ENCODE measurements around the gene MED15.

The MED15 gene

GRCh38 chr22:20582520-20583361 lies 75.3 kb downstream of the MED15 start:
- peaks cover 30% of the 10 kb centered on the region for H3K4me1 Mint-ChIP-seq
- DNase-seq = no peak
- H3K9me3 Mint-ChIP-seq = no peaks in the 10 kb centered on the region

GRCh38 chr22:20583471-20583922 lies 76.1 kb downstream of the MED15 start:
- Mint-ChIP-seq H3K27me3 (no peaks in the 10 kb centered on the region), H3K4me1 (peaks cover 29% of the 10 kb centered on the region), H3K27ac (no peak overlapping the region), H3K9me3 (no peaks in the 10 kb centered on the region), H3K4me3 (no peak overlapping the region)
- DNase-seq (no peak), ATAC-seq (no peak)

More at GRCh38 chr22:20582520-20583361, 75.3 kb downstream of the MED15 start:
- no peaks in the 10 kb centered on the region for H3K27me3 Mint-ChIP-seq
- H3K27ac Mint-ChIP-seq = peak overlapping the region in 1 of 2 donors; percentile 72
- no peak overlapping the region for H3K4me3 Mint-ChIP-seq
- peak; percentile 13 for ATAC-seq

GRCh38 chr22:20584029-20584871 lies 76.8 kb downstream of the MED15 start:
- Mint-ChIP-seq H3K27ac (peak overlapping the region in 1 of 2 donors; percentile 76), H3K4me3 (no peak overlapping the region), H3K27me3 (no peaks in the 10 kb centered on the region), H3K4me1 (peaks cover 21% of the 10 kb centered on the region), H3K9me3 (no peaks in the 10 kb centered on the region)
- no peak for DNase-seq
- ATAC-seq = no peak

- Mint-ChIP-seq H3K4me1 (peaks cover 13% of the 10 kb centered on the region), H3K27ac (peak overlapping the region; percentile 69 to 82), H3K9me3 (no peaks in the 10 kb centered on the region), H3K4me3 (no peak overlapping the region), H3K27me3 (no peaks in the 10 kb centered on the region)
- ATAC-seq (no peak), DNase-seq (no peak)
Observed at GRCh38 chr22:20584872-20585638, 77.6 kb downstream of the MED15 start.

- Mint-ChIP-seq H3K27ac (peak overlapping the region; percentile 19 to 33), H3K4me3 (no peak overlapping the region), H3K9me3 (no peaks in the 10 kb centered on the region), H3K27me3 (no peaks in the 10 kb centered on the region), H3K4me1 (peaks cover 9% of the 10 kb centered on the region)
- no peak for ATAC-seq
- no peak for DNase-seq
Observed at GRCh38 chr22:20585639-20586402, 78.4 kb downstream of the MED15 start.

- no peaks in the 10 kb centered on the region for H3K27me3 Mint-ChIP-seq
- peak overlapping the region in 1 of 2 donors; percentile 19 for H3K27ac Mint-ChIP-seq
- H3K9me3 Mint-ChIP-seq = no peaks in the 10 kb centered on the region
- peaks cover 9% of the 10 kb centered on the region for H3K4me1 Mint-ChIP-seq
- DNase-seq (no peak), ATAC-seq (no peak)
- no peak overlapping the region for H3K4me3 Mint-ChIP-seq
Observed at GRCh38 chr22:20586403-20586745, 79.0 kb downstream of the MED15 start.

- no peak overlapping the region for H3K4me3 Mint-ChIP-seq
- peak overlapping the region in 1 of 2 donors; percentile 84 for H3K27ac Mint-ChIP-seq
- ATAC-seq (no peak), DNase-seq (no peak)
- no peaks in the 10 kb centered on the region for H3K27me3 Mint-ChIP-seq
- H3K4me1 Mint-ChIP-seq = peaks cover 9% of the 10 kb centered on the region
- H3K9me3 Mint-ChIP-seq = no peaks in the 10 kb centered on the region
Observed at GRCh38 chr22:20587206-20587958, 80.0 kb downstream of the MED15 start.

- ATAC-seq = peak; percentile 11
Observed at GRCh38 chr22:20588092-20588842, 80.9 kb downstream of the MED15 start.

GRCh38 chr22:20588843-20589581 lies 81.6 kb downstream of the MED15 start:
- Mint-ChIP-seq H3K27ac (no peak overlapping the region), H3K4me3 (no peak overlapping the region), H3K9me3 (no peaks in the 10 kb centered on the region), H3K27me3 (no peaks in the 10 kb centered on the region), H3K4me1 (peaks cover 13% of the 10 kb centered on the region)
- no peak for DNase-seq
- peak; percentile 21 for ATAC-seq

More at GRCh38 chr22:20588092-20588842, 80.9 kb downstream of the MED15 start:
- Mint-ChIP-seq H3K27ac (no peak overlapping the region), H3K4me3 (no peak overlapping the region), H3K4me1 (peaks cover 9% of the 10 kb centered on the region), H3K9me3 (no peaks in the 10 kb centered on the region), H3K27me3 (no peaks in the 10 kb centered on the region)
- DNase-seq = no peak

GRCh38 chr22:20589614-20590476 lies 82.4 kb downstream of the MED15 start:
- Mint-ChIP-seq H3K9me3 (no peaks in the 10 kb centered on the region), H3K27ac (peak overlapping the region in 1 of 2 donors; percentile 6)

GRCh38 chr22:20590477-20591294 lies 83.3 kb downstream of the MED15 start:
- no peak overlapping the region for H3K4me3 Mint-ChIP-seq
- no peak for DNase-seq
- H3K27me3 Mint-ChIP-seq = no peaks in the 10 kb centered on the region
- peak overlapping the region in 1 of 2 donors; percentile 38 for H3K27ac Mint-ChIP-seq
- no peaks in the 10 kb centered on the region for H3K9me3 Mint-ChIP-seq
- H3K4me1 Mint-ChIP-seq = peaks cover 17% of the 10 kb centered on the region
- ATAC-seq = no peak

More at GRCh38 chr22:20589614-20590476, 82.4 kb downstream of the MED15 start:
- DNase-seq = no peak
- Mint-ChIP-seq H3K4me3 (no peak overlapping the region), H3K4me1 (peaks cover 17% of the 10 kb centered on the region), H3K27me3 (no peaks in the 10 kb centered on the region)
- peak; percentile 29 for ATAC-seq

- H3K4me3 Mint-ChIP-seq = no peak overlapping the region
- peak overlapping the region in 1 of 2 donors; percentile 38 for H3K27ac Mint-ChIP-seq
- H3K9me3 Mint-ChIP-seq = no peaks in the 10 kb centered on the region
- H3K27me3 Mint-ChIP-seq = no peaks in the 10 kb centered on the region
- peaks cover 17% of the 10 kb centered on the region for H3K4me1 Mint-ChIP-seq
- DNase-seq = no peak
- no peak for ATAC-seq
Observed at GRCh38 chr22:20591295-20591645, 83.9 kb downstream of the MED15 start.
